ENCODE measurements around the gene ALDH4A1. TPM values are rescaled to one million over a fixed set of nuclear protein-coding genes. Genes with fewer than 3 reads are reported as not detected.

The ALDH4A1 gene
- total RNA-seq, 4 donors from 2014 or later = 22.2 to 96.8 (median 67.3) TPM

GRCh38 chr1:18921516-18922251, 19.3 kb upstream of the ALDH4A1 start:
- DNase-seq (ENCODE audit: low spot score) (no peak), ATAC-seq (ENCODE audit: low FRiP score) (no peak)
- TF ChIP-seq, protein P1, sequence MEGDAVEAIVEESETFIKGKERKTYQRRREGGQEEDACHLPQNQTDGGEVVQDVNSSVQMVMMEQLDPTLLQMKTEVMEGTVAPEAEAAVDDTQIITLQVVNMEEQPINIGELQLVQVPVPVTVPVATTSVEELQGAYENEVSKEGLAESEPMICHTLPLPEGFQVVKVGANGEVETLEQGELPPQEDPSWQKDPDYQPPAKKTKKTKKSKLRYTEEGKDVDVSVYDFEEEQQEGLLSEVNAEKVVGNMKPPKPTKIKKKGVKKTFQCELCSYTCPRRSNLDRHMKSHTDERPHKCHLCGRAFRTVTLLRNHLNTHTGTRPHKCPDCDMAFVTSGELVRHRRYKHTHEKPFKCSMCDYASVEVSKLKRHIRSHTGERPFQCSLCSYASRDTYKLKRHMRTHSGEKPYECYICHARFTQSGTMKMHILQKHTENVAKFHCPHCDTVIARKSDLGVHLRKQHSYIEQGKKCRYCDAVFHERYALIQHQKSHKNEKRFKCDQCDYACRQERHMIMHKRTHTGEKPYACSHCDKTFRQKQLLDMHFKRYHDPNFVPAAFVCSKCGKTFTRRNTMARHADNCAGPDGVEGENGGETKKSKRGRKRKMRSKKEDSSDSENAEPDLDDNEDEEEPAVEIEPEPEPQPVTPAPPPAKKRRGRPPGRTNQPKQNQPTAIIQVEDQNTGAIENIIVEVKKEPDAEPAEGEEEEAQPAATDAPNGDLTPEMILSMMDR (IDR thresholded peaks at IDR 0.05) = no peak

- ATAC-seq (ENCODE audit: low FRiP score) (no peak), DNase-seq (ENCODE audit: low spot score) (no peak)
- TF ChIP-seq, protein P1 (IDR thresholded peaks at IDR 0.05) = no peak
Measured at GRCh38 chr1:18920931-18921330, 18.6 kb upstream of the ALDH4A1 start.

DNA sequence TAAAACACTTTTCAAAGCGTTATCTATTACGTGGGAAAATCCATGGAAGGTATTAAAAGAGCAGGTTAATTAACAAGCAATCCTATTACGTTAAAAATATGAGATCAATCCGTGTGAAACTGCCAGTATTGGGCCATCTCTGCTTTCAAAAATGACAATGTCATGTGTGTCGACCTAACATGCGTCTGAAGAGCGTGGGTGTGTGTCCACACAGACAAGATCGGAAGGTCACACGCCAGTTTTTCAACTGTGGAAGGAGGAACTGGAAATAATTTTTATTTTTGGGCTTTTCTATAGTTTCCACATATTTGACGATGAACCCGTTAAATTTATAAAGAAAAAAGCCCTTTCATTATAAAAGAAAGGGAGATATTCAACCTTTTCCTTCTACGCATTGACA, 17.6 kb upstream of the ALDH4A1 start:
- ATAC-seq (ENCODE audit: low FRiP score) = no peak
- TF ChIP-seq, protein P1 (IDR thresholded peaks at IDR 0.05) = no peak
- no peak for DNase-seq (ENCODE audit: low spot score)

GRCh38 chr1:18919197-18919905, 17.0 kb upstream of the ALDH4A1 start:
- DNase-seq (ENCODE audit: low spot score) = no peak
- TF ChIP-seq, protein P1 (IDR thresholded peaks at IDR 0.05) = no peak
- no peak for ATAC-seq (ENCODE audit: low FRiP score)

GRCh38 chr1:18918417-18918816, 16.1 kb upstream of the ALDH4A1 start:
- DNase-seq (ENCODE audit: low spot score) = no peak
- TF ChIP-seq, protein P1 (IDR thresholded peaks at IDR 0.05) = no peak

DNA sequence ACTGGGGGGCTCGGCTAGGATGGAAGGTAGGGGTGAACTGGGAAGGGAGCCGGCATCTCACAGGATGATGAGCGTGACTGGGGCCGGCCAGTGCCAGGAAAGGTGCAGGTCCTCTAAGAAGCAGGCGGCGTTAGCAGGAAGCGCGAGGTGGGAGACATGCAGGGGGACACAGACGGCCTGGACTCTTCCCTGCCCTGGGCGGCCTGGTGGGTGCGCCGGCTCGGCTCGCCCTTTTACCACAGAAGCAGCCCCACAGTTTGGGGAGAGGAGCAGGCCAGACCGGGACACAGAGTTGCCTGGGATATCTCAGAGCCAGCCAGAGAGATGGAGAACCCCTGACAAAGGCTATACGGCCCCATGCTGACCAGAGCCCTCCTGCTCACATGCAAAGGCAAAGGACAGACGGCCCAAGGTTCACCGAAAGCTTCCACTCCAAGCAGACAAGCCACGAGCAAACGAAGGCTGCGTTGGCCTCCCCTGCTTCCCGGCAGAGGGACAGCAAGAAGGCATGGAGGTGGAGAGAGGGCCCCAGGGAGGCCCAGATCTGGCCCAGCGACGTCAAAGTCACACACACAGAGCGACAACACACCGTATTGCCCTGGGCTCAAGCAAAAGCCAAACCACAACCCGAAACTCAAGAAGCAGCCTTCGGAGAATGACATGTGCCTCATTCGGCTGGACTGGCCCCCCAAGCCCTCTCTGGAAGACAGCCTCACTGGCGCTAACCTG, 14.9 kb upstream of the ALDH4A1 start:
- TF ChIP-seq, protein P1 (IDR thresholded peaks at IDR 0.05) = no peak
- ATAC-seq (ENCODE audit: low FRiP score) = no peak
- no peak for DNase-seq (ENCODE audit: low spot score)

More at GRCh38 chr1:18918417-18918816, 16.1 kb upstream of the ALDH4A1 start:
- ATAC-seq (ENCODE audit: low FRiP score) = no peak
